Gastrocnemius medialis (tissue), 4 donors: Measurements from ENCODE around the gene RAP1B.

ENCODE experiments used
- CTCF ChIP-seq, 5 experiments: fragments of 450-650 bp in 3 of 5; fragments of 200-600 bp in 2 of 5; sonication (generic) in 2 of 5; IDR thresholded peaks in 4 of 5; conservative IDR thresholded peaks in 1 of 5; 1 replicate in 4 of 5; 2 replicates in 1 of 5; pipeline ENCODE4 v1.5.1; 2016 to 2019; ENCODE audit warnings: antibody characterized with exemption in 5 of 5, mild to moderate bottlenecking in 3 of 5, moderate library complexity in 3 of 5
- POLR2A ChIP-seq, 2 donors: fragments of 450-650 bp; IDR thresholded peaks; one replicate each; pipeline ENCODE4 v1.6.1; 2017; ENCODE audit warnings: antibody characterized with exemption in 2 of 2, mild to moderate bottlenecking in 2 of 2, moderate library complexity in 2 of 2

- no peak for TF ChIP-seq CTCF (IDR thresholded peaks at IDR 0.05 in 4 of 5, conservative IDR thresholded peaks at IDR 0.05 in 1 of 5)
- TF ChIP-seq POLR2A (IDR thresholded peaks at IDR 0.05), result no peak
Observed at GRCh38 chr12:68561830-68562229, 48.9 kb upstream of the RAP1B start.
